ENCODE results near the gene CCDC187. TPM values are rescaled to one million over a fixed set of nuclear protein-coding genes. Genes with fewer than 3 reads are reported as not detected.
"Not testable (repeated sequence)": the region's sequence is repeated elsewhere in the genome, so short reads cannot be mapped to it uniquely, and the experiment has no call there.

The CCDC187 gene
- 0.10 TPM for total RNA-seq

DNA sequence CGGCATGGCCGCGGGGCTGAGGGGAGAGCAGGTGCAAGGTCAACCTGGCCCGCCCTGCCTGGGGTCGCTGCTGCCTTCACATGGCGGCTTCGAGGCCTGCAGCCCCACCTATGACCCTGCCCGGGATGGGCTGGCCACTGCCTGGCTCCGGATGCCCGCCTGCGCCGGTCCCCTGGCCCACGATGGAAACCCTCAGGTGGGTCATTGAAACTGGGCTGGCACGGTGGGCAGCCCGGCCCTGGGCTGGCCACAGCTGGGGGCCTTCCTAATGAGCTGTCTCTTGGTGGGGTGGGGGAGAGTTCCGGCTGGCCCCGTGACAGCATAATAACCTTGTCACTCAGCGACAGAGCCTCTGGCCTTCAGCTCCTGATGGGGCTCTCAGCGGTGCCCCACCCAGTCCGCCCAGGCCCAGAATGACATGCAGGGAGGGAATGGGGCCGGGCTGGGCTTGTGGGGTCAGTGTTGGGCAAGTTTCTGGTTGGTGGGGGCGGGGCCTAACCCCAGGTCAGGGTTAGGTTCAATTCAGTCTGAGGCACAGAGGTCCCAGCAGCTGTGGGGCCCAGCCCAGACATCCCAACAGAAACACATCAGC, at the start of gene CCDC187:
CCDC187 (minus strand) TSS at position 270 of the 592 bp plus-strand sequence; CDS start at position 6, 264 bp downstream.
- peaks cover 3% of the 10 kb centered on the region for H3K27me3 ChIP-seq (ENCODE audit: insufficient read depth, low read length)
- H3K9me3 ChIP-seq (ENCODE audit: low read depth, low read length), result no peaks in the 10 kb centered on the region
- H3K4me1 ChIP-seq (ENCODE audit: insufficient read depth, low read length), result peaks cover 1% of the 10 kb centered on the region
- no peak within 1 kb of the TSS for H3K4me3 ChIP-seq (ENCODE audit: low read length)

- H3K9me3 ChIP-seq (ENCODE audit: low read depth, low read length), result no peaks in the 10 kb centered on the region
- H3K4me3 ChIP-seq (ENCODE audit: low read length), result no peak overlapping the region
- no peaks in the 10 kb centered on the region for H3K27me3 ChIP-seq (ENCODE audit: insufficient read depth, low read length)
- no peaks in the 10 kb centered on the region for H3K4me1 ChIP-seq (ENCODE audit: insufficient read depth, low read length)
Measured at GRCh38 chr9:136353088-136353487, 49.2 kb upstream of the CCDC187 start.

DNA sequence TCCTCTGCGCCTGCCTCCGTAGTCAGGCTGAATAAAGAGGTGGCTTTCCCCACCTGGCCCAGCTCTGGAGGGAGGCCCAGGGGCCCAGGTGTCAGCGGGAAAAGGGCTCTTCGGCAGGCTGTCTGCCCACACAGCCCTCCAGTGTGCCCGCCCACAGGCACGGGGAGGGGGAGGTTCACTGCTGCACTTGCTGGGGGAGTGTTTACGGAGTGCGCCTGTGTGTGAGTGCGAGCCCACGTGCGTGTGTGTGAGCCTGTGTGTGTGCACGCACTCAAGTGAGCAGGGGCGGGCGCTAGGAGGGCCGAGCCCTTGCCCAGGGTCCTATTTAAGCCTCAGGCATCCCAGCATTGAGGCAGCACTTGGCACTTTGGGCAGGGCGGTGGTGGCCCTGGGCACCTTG, 48.8 kb upstream of the CCDC187 start:
- Histone ChIP-seq H3K9me3 (ENCODE audit: low read depth, low read length) (no peaks in the 10 kb centered on the region), H3K4me3 (ENCODE audit: low read length) (no peak overlapping the region), H3K4me1 (ENCODE audit: insufficient read depth, low read length) (no peaks in the 10 kb centered on the region), H3K27me3 (ENCODE audit: insufficient read depth, low read length) (no peaks in the 10 kb centered on the region)

- not testable (repeated sequence) for H3K4me1 ChIP-seq (ENCODE audit: insufficient read depth, low read length); H3K4me3 ChIP-seq (ENCODE audit: low read length); H3K9me3 ChIP-seq (ENCODE audit: low read depth, low read length); H3K27me3 ChIP-seq (ENCODE audit: insufficient read depth, low read length)
Measured at GRCh38 chr9:136351868-136352267, 48.0 kb upstream of the CCDC187 start.

DNA sequence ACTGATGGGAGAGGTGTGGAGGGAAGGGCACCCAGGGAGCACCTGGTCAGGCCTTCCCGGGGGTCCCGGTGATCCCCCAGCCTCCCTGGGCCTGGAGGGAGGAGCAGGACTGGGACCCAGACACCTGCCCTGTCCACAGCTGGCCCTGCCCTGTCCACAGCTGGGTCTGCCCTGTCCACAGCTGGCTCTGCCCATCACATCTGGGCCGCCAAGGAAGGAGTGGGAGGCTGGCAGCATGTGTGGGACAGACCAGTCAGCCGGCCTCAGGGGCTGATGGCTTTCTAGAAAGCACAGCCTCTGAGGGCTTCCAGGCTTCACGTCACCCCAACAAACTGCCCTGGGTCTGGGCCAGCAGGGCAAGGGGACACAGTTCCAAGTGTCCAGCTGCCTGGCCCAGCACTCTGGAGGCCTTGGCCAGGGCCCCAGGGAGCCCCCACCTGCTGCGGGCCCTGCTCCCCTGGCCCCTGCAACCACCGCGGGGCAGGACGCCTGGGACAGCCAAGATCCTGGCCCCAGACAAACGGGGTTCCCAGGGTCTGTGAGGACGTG, 47.4 kb upstream of the CCDC187 start:
- H3K4me3 ChIP-seq (ENCODE audit: low read length), result no peak overlapping the region
- H3K4me1 ChIP-seq (ENCODE audit: insufficient read depth, low read length), result no peaks in the 10 kb centered on the region
- no peaks in the 10 kb centered on the region for H3K9me3 ChIP-seq (ENCODE audit: low read depth, low read length)
- no peaks in the 10 kb centered on the region for H3K27me3 ChIP-seq (ENCODE audit: insufficient read depth, low read length)

GRCh38 chr9:136349546-136349945, 45.7 kb upstream of the CCDC187 start:
- Histone ChIP-seq H3K27me3 (ENCODE audit: insufficient read depth, low read length) (no peaks in the 10 kb centered on the region), H3K4me3 (ENCODE audit: low read length) (no peak overlapping the region), H3K9me3 (ENCODE audit: low read depth, low read length) (no peaks in the 10 kb centered on the region), H3K4me1 (ENCODE audit: insufficient read depth, low read length) (no peaks in the 10 kb centered on the region)

- Histone ChIP-seq H3K27me3 (ENCODE audit: insufficient read depth, low read length) (no peaks in the 10 kb centered on the region), H3K9me3 (ENCODE audit: low read depth, low read length) (no peaks in the 10 kb centered on the region), H3K4me3 (ENCODE audit: low read length) (no peak overlapping the region), H3K4me1 (ENCODE audit: insufficient read depth, low read length) (no peaks in the 10 kb centered on the region)
Measured at GRCh38 chr9:136348691-136349090, 44.8 kb upstream of the CCDC187 start.

GRCh38 chr9:136347472-136348256, 43.8 kb upstream of the CCDC187 start:
- Histone ChIP-seq H3K27me3 (ENCODE audit: insufficient read depth, low read length) (no peaks in the 10 kb centered on the region), H3K4me1 (ENCODE audit: insufficient read depth, low read length) (no peaks in the 10 kb centered on the region), H3K9me3 (ENCODE audit: low read depth, low read length) (no peaks in the 10 kb centered on the region), H3K4me3 (ENCODE audit: low read length) (no peak overlapping the region)

GRCh38 chr9:136346927-136347465, 43.1 kb upstream of the CCDC187 start:
- Histone ChIP-seq H3K9me3 (ENCODE audit: low read depth, low read length) (no peaks in the 10 kb centered on the region), H3K4me3 (ENCODE audit: low read length) (no peak overlapping the region), H3K4me1 (ENCODE audit: insufficient read depth, low read length) (no peaks in the 10 kb centered on the region), H3K27me3 (ENCODE audit: insufficient read depth, low read length) (no peaks in the 10 kb centered on the region)

DNA sequence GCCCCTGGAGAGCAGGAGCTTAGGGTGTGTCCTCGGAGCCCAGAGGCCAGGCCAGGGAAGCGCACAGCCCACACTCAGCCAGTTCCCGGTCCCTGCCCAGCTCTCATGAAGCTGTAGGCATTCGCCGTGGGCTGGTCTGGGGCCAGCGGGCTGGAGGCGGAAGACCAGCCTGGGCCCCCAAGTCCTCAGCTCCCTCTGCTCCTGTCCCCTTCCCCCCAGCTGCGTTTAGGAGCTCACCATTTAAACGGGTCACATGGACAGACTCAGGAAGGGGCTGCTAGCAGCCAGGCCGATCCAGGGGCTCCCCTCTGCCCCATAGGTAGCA, 42.2 kb upstream of the CCDC187 start:
- no peaks in the 10 kb centered on the region for H3K4me1 ChIP-seq (ENCODE audit: insufficient read depth, low read length)
- H3K9me3 ChIP-seq (ENCODE audit: low read depth, low read length), result no peaks in the 10 kb centered on the region
- no peaks in the 10 kb centered on the region for H3K27me3 ChIP-seq (ENCODE audit: insufficient read depth, low read length)

DNA sequence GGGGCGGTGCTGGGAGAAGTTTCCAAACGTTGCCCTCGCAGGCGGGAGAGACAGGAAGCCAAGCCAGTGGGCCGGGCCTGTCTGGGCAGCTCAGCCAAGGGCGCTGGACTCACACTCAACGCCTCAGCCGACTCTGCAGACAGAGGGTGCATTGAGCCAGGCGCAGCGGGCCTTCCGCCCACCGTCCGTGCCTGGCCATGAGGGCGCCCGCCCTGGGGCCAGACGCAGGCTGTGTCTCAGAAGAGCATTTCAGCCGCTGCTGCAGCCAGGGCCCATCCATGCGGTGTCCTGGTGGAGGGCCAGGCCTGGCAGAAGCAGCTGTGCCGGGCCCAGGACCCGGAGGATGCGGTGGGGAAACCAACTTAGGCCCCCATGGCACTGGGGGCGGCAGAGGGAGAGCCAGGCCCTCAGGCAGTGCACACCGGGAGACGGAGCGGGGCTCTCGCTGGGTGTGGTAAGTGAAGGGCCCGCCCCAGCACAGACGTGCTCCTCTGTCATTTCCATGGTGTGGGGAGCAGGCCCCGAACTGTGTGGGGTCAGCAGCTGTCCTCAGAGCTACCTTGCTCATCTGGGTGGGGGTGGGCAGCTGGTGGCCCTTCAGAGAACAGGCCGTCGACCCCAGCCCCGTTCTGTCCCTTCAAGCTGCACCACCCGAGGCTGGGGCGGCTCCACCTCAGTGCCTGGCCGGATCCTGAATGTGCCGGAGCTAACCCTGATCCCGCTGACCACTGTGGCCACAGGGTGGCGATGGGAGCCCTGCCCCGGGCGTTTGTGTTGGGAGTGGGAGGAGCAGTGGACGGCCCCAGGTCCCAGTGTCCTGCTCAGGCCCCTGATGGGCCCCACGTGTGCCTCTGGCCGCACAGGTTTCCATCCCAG, 41.6 kb upstream of the CCDC187 start:
- H3K9me3 ChIP-seq (ENCODE audit: low read depth, low read length), result no peaks in the 10 kb centered on the region
- H3K4me3 ChIP-seq (ENCODE audit: low read length), result no peak overlapping the region

More for the DNA sequence above, 42.2 kb upstream of the CCDC187 start:
- no peak overlapping the region for H3K4me3 ChIP-seq (ENCODE audit: low read length)

GRCh38 chr9:136344544-136345280, 40.8 kb upstream of the CCDC187 start:
- no peaks in the 10 kb centered on the region for H3K9me3 ChIP-seq (ENCODE audit: low read depth, low read length)
- H3K4me3 ChIP-seq (ENCODE audit: low read length), result no peak overlapping the region
- no peaks in the 10 kb centered on the region for H3K27me3 ChIP-seq (ENCODE audit: insufficient read depth, low read length)
- no peaks in the 10 kb centered on the region for H3K4me1 ChIP-seq (ENCODE audit: insufficient read depth, low read length)

More for the DNA sequence above, 41.6 kb upstream of the CCDC187 start:
- H3K27me3 ChIP-seq (ENCODE audit: insufficient read depth, low read length), result no peaks in the 10 kb centered on the region
- H3K4me1 ChIP-seq (ENCODE audit: insufficient read depth, low read length), result no peaks in the 10 kb centered on the region

- no peak overlapping the region for H3K4me3 ChIP-seq (ENCODE audit: low read length)
- no peaks in the 10 kb centered on the region for H3K27me3 ChIP-seq (ENCODE audit: insufficient read depth, low read length)
- H3K4me1 ChIP-seq (ENCODE audit: insufficient read depth, low read length), result no peaks in the 10 kb centered on the region
Measured at GRCh38 chr9:136343884-136344269, 40.0 kb upstream of the CCDC187 start.

GRCh38 chr9:136343121-136343883, 39.4 kb upstream of the CCDC187 start:
- Histone ChIP-seq H3K27me3 (ENCODE audit: insufficient read depth, low read length) (no peaks in the 10 kb centered on the region), H3K4me1 (ENCODE audit: insufficient read depth, low read length) (no peaks in the 10 kb centered on the region), H3K4me3 (ENCODE audit: low read length) (no peak overlapping the region), H3K9me3 (ENCODE audit: low read depth, low read length) (no peaks in the 10 kb centered on the region)

More at GRCh38 chr9:136343884-136344269, 40.0 kb upstream of the CCDC187 start:
- no peaks in the 10 kb centered on the region for H3K9me3 ChIP-seq (ENCODE audit: low read depth, low read length)

All from mononuclear cell (primary cell).